Measurements from ENCODE around the gene CEP83.

CEP83 gene

GRCh38 chr12:94333396-94333795, 126.3 kb downstream of the CEP83 start:
- Histone ChIP-seq H4K20me1 (ENCODE audit: control insufficient read depth, insufficient read depth, low read depth, low read length) (no peaks in the 10 kb centered on the region), H3K27me3 (ENCODE audit: control insufficient read depth, low read length) (no peaks in the 10 kb centered on the region), H3K9me3 (ENCODE audit: control insufficient read depth, insufficient read depth, low read length) (no peaks in the 10 kb centered on the region), H3K27ac (ENCODE audit: low read depth, low read length) (no peak overlapping the region), H3F3A (ENCODE audit: control insufficient read depth, insufficient read depth) (no peaks in the 10 kb centered on the region), H3K4me3 (ENCODE audit: low read length) (no peak overlapping the region), H3K79me2 (ENCODE audit: control insufficient read depth, low read length) (no peaks in the 10 kb centered on the region), H3K4me2 (ENCODE audit: low read length) (no peak overlapping the region), H3K4me1 (ENCODE audit: control insufficient read depth, low read length) (no peaks in the 10 kb centered on the region), H3K36me3 (ENCODE audit: control insufficient read depth, low read length) (peaks cover 18% of the 10 kb centered on the region), H3K9me2 (replicated peaks; ENCODE audit: control insufficient read depth, low read length) (no peaks in the 10 kb centered on the region)
- TF ChIP-seq, protein P1, sequence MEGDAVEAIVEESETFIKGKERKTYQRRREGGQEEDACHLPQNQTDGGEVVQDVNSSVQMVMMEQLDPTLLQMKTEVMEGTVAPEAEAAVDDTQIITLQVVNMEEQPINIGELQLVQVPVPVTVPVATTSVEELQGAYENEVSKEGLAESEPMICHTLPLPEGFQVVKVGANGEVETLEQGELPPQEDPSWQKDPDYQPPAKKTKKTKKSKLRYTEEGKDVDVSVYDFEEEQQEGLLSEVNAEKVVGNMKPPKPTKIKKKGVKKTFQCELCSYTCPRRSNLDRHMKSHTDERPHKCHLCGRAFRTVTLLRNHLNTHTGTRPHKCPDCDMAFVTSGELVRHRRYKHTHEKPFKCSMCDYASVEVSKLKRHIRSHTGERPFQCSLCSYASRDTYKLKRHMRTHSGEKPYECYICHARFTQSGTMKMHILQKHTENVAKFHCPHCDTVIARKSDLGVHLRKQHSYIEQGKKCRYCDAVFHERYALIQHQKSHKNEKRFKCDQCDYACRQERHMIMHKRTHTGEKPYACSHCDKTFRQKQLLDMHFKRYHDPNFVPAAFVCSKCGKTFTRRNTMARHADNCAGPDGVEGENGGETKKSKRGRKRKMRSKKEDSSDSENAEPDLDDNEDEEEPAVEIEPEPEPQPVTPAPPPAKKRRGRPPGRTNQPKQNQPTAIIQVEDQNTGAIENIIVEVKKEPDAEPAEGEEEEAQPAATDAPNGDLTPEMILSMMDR (IDR thresholded peaks at IDR 0.05; ENCODE audit: low read depth, low read length, poor library complexity, severe bottlenecking) = no peak
- TF ChIP-seq EZH2phosphoT487 (IDR thresholded peaks at IDR 0.05; ENCODE audit: borderline replicate concordance, low read length) = no peak

- H3K4me1 ChIP-seq (ENCODE audit: control insufficient read depth, low read length) = no peaks in the 10 kb centered on the region
- no peaks in the 10 kb centered on the region for H3K9me2 ChIP-seq (replicated peaks; ENCODE audit: control insufficient read depth, low read length)
- no peak overlapping the region for H3K4me3 ChIP-seq (ENCODE audit: low read length)
- no peak for TF ChIP-seq EZH2phosphoT487 (IDR thresholded peaks at IDR 0.05; ENCODE audit: borderline replicate concordance, low read length)
- TF ChIP-seq, protein P1 (IDR thresholded peaks at IDR 0.05; ENCODE audit: low read depth, low read length, poor library complexity, severe bottlenecking) = peak; percentile 16
- H4K20me1 ChIP-seq (ENCODE audit: control insufficient read depth, insufficient read depth, low read depth, low read length) = no peaks in the 10 kb centered on the region
- no peaks in the 10 kb centered on the region for H3K27me3 ChIP-seq (ENCODE audit: control insufficient read depth, low read length)
- H3K9me3 ChIP-seq (ENCODE audit: control insufficient read depth, insufficient read depth, low read length) = no peaks in the 10 kb centered on the region
- H3F3A ChIP-seq (ENCODE audit: control insufficient read depth, insufficient read depth) = no peaks in the 10 kb centered on the region
- H3K4me2 ChIP-seq (ENCODE audit: low read length) = no peak overlapping the region
- H3K27ac ChIP-seq (ENCODE audit: low read depth, low read length) = no peak overlapping the region
- H3K36me3 ChIP-seq (ENCODE audit: control insufficient read depth, low read length) = peaks cover 35% of the 10 kb centered on the region
- no peaks in the 10 kb centered on the region for H3K79me2 ChIP-seq (ENCODE audit: control insufficient read depth, low read length)
Measured at GRCh38 chr12:94329366-94329765, 130.3 kb downstream of the CEP83 start.

DNA sequence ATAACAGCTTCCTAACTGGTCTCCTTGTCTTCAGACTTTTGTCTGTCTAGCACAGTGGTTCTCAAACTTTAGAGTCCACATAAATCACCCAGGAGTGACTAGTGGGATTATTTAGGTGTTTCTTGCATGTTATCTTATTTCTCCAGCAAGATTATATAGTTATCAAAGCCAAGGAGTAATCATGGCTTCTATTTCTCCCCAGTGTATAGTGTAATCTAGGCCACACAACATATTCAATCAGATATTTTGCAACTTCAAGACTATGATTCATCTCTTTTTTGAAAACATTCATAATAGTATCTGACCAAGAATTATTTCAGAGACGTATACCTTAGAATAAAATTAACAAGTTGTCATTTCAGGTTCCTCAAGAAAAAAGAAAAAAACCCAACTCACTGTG, 131.9 kb downstream of the CEP83 start:
- Histone ChIP-seq H3K36me3 (ENCODE audit: control insufficient read depth, low read length) (peaks cover 45% of the 10 kb centered on the region), H4K20me1 (ENCODE audit: control insufficient read depth, insufficient read depth, low read depth, low read length) (no peaks in the 10 kb centered on the region), H3K9me3 (ENCODE audit: control insufficient read depth, insufficient read depth, low read length) (no peaks in the 10 kb centered on the region), H3F3A (ENCODE audit: control insufficient read depth, insufficient read depth) (no peaks in the 10 kb centered on the region), H3K4me2 (ENCODE audit: low read length) (no peak overlapping the region), H3K4me1 (ENCODE audit: control insufficient read depth, low read length) (no peaks in the 10 kb centered on the region), H3K27me3 (ENCODE audit: control insufficient read depth, low read length) (no peaks in the 10 kb centered on the region), H3K4me3 (ENCODE audit: low read length) (no peak overlapping the region), H3K79me2 (ENCODE audit: control insufficient read depth, low read length) (no peaks in the 10 kb centered on the region), H3K27ac (ENCODE audit: low read depth, low read length) (no peak overlapping the region), H3K9me2 (replicated peaks; ENCODE audit: control insufficient read depth, low read length) (no peaks in the 10 kb centered on the region)
- no peak for TF ChIP-seq EZH2phosphoT487 (IDR thresholded peaks at IDR 0.05; ENCODE audit: borderline replicate concordance, low read length)
- TF ChIP-seq, protein P1 (IDR thresholded peaks at IDR 0.05; ENCODE audit: low read depth, low read length, poor library complexity, severe bottlenecking) = no peak
